GM23338 (cell line): Measurements from ENCODE around the gene TPBG. TPM values are rescaled to one million over a fixed set of nuclear protein-coding genes. Genes with fewer than 3 reads are reported as not detected.

Experiments
- ATAC-seq: fragments of 200-7000 bp; cut with Tn5 transposase; 3 replicates; pipeline ENCODE4 v1.9.1; 2020
- DNase-seq: peaks from one replicate; pipeline ENCODE4 v3.0.0-alpha.2; 2015; ENCODE audit warnings: low spot score
- H2AFZ ChIP-seq: fragments of 200-600 bp; sonication (generic); 2 replicates; pipeline ENCODE4 v1.8.0; 2016; ENCODE audit warnings: antibody characterized with exemption, mild to moderate bottlenecking, moderate library complexity
- H3F3A ChIP-seq: fragments of 200-600 bp; sonication (generic); replicated peaks from 2 replicates; pipeline ENCODE4 v1.8.0; 2017; ENCODE audit warnings: antibody characterized with exemption, mixed run types, low read depth
- H3K27ac ChIP-seq: fragments of 200-600 bp; sonication (generic); 2 replicates; pipeline ENCODE4 v1.6.1; 2016; ENCODE audit warnings: low read depth
- H3K27me3 ChIP-seq: fragments of 200-600 bp; sonication (generic); 2 replicates; pipeline ENCODE4 v1.8.0; 2016; ENCODE audit warnings: mild to moderate bottlenecking, mixed run types, moderate library complexity; ENCODE audit not compliant: insufficient read depth
- H3K36me3 ChIP-seq: fragments of 200-600 bp; sonication (generic); 2 replicates; pipeline ENCODE4 v1.8.0; 2016; ENCODE audit warnings: mild to moderate bottlenecking; ENCODE audit not compliant: insufficient read depth
- H3K4me1 ChIP-seq: fragments of 200-600 bp; sonication (generic); 2 replicates; pipeline ENCODE4 v1.8.0; 2016; ENCODE audit warnings: mild to moderate bottlenecking, moderate library complexity; ENCODE audit not compliant: insufficient read depth
- H3K4me2 ChIP-seq: fragments of 200-600 bp; sonication (generic); 2 replicates; pipeline ENCODE4 v1.7.1; 2017; ENCODE audit warnings: mixed run types
- H3K4me3 ChIP-seq: fragments of 200-600 bp; sonication (generic); 2 replicates; pipeline ENCODE4 v1.6.1; 2016; ENCODE audit warnings: mixed run types
- H3K79me2 ChIP-seq: fragments of 200-600 bp; sonication (generic); replicated peaks from 2 replicates; pipeline ENCODE4 v1.8.0; 2017; ENCODE audit warnings: mild to moderate bottlenecking; ENCODE audit not compliant: insufficient read depth
- H3K9me2 ChIP-seq: fragments of 200-600 bp; sonication (generic); 2 replicates; pipeline ENCODE4 v1.8.0; 2017; ENCODE audit not compliant: insufficient read depth
- H4K20me1 ChIP-seq: fragments of 200-600 bp; sonication (generic); replicated peaks from 2 replicates; pipeline ENCODE4 v1.8.0; 2017; ENCODE audit warnings: mild to moderate bottlenecking; ENCODE audit not compliant: insufficient read depth
- H3K27ac Mint-ChIP-seq: 2 replicates; pipeline ENCODE4 v1.8.0; 2020; ENCODE audit warnings: inconsistent platforms, mild to moderate bottlenecking, moderate library complexity, mixed read lengths
- H3K27me3 Mint-ChIP-seq: 3 replicates; pipeline ENCODE4 v1.8.0; 2022; ENCODE audit warnings: low read depth, mild to moderate bottlenecking, moderate library complexity, mixed read lengths, inconsistent platforms; ENCODE audit not compliant: insufficient read depth, poor library complexity
- H3K36me3 Mint-ChIP-seq: 3 replicates; pipeline ENCODE4 v1.8.0; 2021; ENCODE audit warnings: low read depth, mild to moderate bottlenecking, inconsistent platforms, moderate library complexity, mixed read lengths
- H3K4me1 Mint-ChIP-seq: 3 replicates; pipeline ENCODE4 v1.8.0; 2020; ENCODE audit warnings: mild to moderate bottlenecking, inconsistent platforms, mixed read lengths
- H3K4me3 Mint-ChIP-seq: 3 replicates; pipeline ENCODE4 v1.8.0; 2021; ENCODE audit warnings: moderate library complexity, mild to moderate bottlenecking, inconsistent platforms, mixed read lengths
- H3K9me3 Mint-ChIP-seq: 3 replicates; pipeline ENCODE4 v1.8.0; 2020; ENCODE audit warnings: moderate library complexity, mild to moderate bottlenecking, inconsistent platforms, mixed read lengths
- EZH2 ChIP-seq: fragments of 200-600 bp; sonication (generic); IDR thresholded peaks from one replicate; pipeline ENCODE4 v1.8.0; 2017; ENCODE audit warnings: antibody characterized with exemption, mild to moderate bottlenecking, low read depth; ENCODE audit not compliant: unreplicated experiment
- EZH2phosphoT487 ChIP-seq: fragments of 200-600 bp; sonication (generic); IDR thresholded peaks from one replicate; pipeline ENCODE4 v1.8.1; 2018; ENCODE audit warnings: antibody characterized with exemption; ENCODE audit not compliant: unreplicated experiment
- JUNB ChIP-seq: IDR thresholded peaks from one replicate; pipeline ENCODE4 v1.6.1; 2016; ENCODE audit warnings: antibody characterized with exemption; ENCODE audit not compliant: unreplicated experiment
- NANOG ChIP-seq: IDR thresholded peaks from 2 replicates; pipeline ENCODE4 v1.6.1; 2016; ENCODE audit warnings: antibody characterized with exemption, borderline replicate concordance
- POLR2AphosphoS5 ChIP-seq: IDR thresholded peaks from 2 replicates; pipeline ENCODE4 v1.6.1; 2016; ENCODE audit warnings: antibody characterized with exemption, low read depth
- REST ChIP-seq: IDR thresholded peaks from one replicate; pipeline ENCODE4 v1.6.1; 2018; ENCODE audit warnings: antibody characterized with exemption; ENCODE audit not compliant: unreplicated experiment
- STAT1 ChIP-seq: IDR thresholded peaks from one replicate; pipeline ENCODE4 v1.6.1; 2016; ENCODE audit warnings: antibody characterized with exemption; ENCODE audit not compliant: unreplicated experiment
- ZNF114 ChIP-seq: fragments of 250-450 bp; sonication (Bioruptor Pico); IDR thresholded peaks from 2 replicates; pipeline ENCODE4 v1.5.0; 2020; ENCODE audit warnings: mild to moderate bottlenecking, moderate library complexity
- ZNF331 ChIP-seq: fragments of 250-450 bp; sonication (Bioruptor Pico); IDR thresholded peaks from 2 replicates; pipeline ENCODE4 v1.5.0; 2020; ENCODE audit warnings: low read depth, mild to moderate bottlenecking, moderate library complexity
- polyA plus RNA-seq: library from polyadenylated mRNA; unstranded; fragments of >200 nt; fragmentation: Nextera tagmentation; extraction: Ambion mirVana; gene quantifications from 2 replicates; pipeline ENCODE4 v1.2.1, GENCODE V29; 2016
- total RNA-seq: library from RNA; depleted of rRNA; stranded (reverse); fragments of >200 nt; shearing (Covaris generic); gene quantifications from 2 replicates; pipeline ENCODE4 v1.2.3, GENCODE V29; 2014
- TF ChIP-seq, protein P1 (sequence below), 2 experiments: fragments of 200-600 bp in 1 of 2; sonication (generic) in 1 of 2; conservative IDR thresholded peaks; 2 replicates each; pipeline versions ENCODE4 v1.5.1 to v1.6.1; 2016 to 2017; ENCODE audit warnings: antibody characterized with exemption in 2 of 2, low read depth in 2 of 2, mild to moderate bottlenecking in 2 of 2, moderate library complexity in 1 of 2

Gene TPBG
- total and polyA plus RNA-seq, 2 experiments from 2014 or later: 22.1 to 33.0 TPM

DNA sequence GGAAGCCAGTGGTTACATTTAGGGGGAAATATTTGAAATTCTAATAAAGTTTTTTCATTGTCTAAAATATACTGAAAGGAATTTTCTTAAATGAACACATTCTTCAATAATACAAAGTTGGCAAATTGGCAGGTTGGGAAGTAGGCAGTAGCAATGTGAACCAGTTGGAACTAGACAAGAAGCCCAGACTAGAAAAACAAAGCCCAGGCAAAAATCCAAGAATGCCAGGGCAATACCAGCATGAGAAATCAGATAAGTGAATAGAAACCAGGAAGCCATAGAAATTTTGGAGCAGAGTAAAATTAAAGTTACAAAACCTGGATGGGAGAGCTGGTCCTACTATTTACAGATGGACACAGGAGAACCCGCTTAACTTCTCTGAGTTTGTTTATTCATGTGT, 52.2 kb downstream of the TPBG start (continued):
- TF ChIP-seq EZH2phosphoT487: no peak
- TF ChIP-seq STAT1: no peak
- TF ChIP-seq ZNF331 (CRISPR knock-in tag): no peak
- no peak for TF ChIP-seq NANOG
- no peak for TF ChIP-seq POLR2AphosphoS5
- no peak for TF ChIP-seq REST
- TF ChIP-seq, protein P1, sequence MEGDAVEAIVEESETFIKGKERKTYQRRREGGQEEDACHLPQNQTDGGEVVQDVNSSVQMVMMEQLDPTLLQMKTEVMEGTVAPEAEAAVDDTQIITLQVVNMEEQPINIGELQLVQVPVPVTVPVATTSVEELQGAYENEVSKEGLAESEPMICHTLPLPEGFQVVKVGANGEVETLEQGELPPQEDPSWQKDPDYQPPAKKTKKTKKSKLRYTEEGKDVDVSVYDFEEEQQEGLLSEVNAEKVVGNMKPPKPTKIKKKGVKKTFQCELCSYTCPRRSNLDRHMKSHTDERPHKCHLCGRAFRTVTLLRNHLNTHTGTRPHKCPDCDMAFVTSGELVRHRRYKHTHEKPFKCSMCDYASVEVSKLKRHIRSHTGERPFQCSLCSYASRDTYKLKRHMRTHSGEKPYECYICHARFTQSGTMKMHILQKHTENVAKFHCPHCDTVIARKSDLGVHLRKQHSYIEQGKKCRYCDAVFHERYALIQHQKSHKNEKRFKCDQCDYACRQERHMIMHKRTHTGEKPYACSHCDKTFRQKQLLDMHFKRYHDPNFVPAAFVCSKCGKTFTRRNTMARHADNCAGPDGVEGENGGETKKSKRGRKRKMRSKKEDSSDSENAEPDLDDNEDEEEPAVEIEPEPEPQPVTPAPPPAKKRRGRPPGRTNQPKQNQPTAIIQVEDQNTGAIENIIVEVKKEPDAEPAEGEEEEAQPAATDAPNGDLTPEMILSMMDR (conservative IDR thresholded peaks at IDR 0.05; ENCODE audit: low read depth in 2 of 2): no peak
- no peak for TF ChIP-seq JUNB
- no peak for TF ChIP-seq EZH2
- no peak for TF ChIP-seq ZNF114 (CRISPR knock-in tag)

- Histone ChIP-seq H3K9me2 (no peaks in the 10 kb centered on the region; the same call in 1 of the 2 replicates), H3F3A (no peaks in the 10 kb centered on the region), H3K79me2 (no peaks in the 10 kb centered on the region), H4K20me1 (no peaks in the 10 kb centered on the region), H3K36me3 (no peaks in the 10 kb centered on the region), H3K4me3 (no peak overlapping the region), H2AFZ (no peak overlapping the region), H3K4me1 (no peaks in the 10 kb centered on the region), H3K27ac (no peak overlapping the region), H3K4me2 (no peak overlapping the region), H3K27me3 (no peaks in the 10 kb centered on the region)
- no peak for ATAC-seq
- Mint-ChIP-seq H3K27me3 (peaks cover 5% of the 10 kb centered on the region), H3K4me3 (no peak overlapping the region), H3K27ac (peak overlapping the region; percentile 7; the same call in 1 of the 2 replicates), H3K4me1 (peaks cover 4% of the 10 kb centered on the region; the same call in 1 of the 3 replicates), H3K36me3 (no peaks in the 10 kb centered on the region), H3K9me3 (no peaks in the 10 kb centered on the region)
- DNase-seq: no peak
- TF ChIP-seq, protein P1 (conservative IDR thresholded peaks at IDR 0.05; ENCODE audit: low read depth in 2 of 2): no peak
- no peak for TF ChIP-seq REST
These were observed 52.7 kb downstream of the TPBG start for GRCh38 chr6:82416346-82416745.
